Colonic mucosa (tissue), 4 donors: Measurements from ENCODE around the gene S100A7A. TPM values are rescaled to one million over a fixed set of nuclear protein-coding genes. Genes with fewer than 3 reads are reported as not detected.

Experiments
- DNase-seq: peaks from one replicate; pipeline ENCODE4 v3.0.0-alpha.2; 2020
- H3K27ac ChIP-seq: fragments of 200-600 bp; one replicate; pipeline ENCODE4 v1.8.0; 2021
- H3K27me3 ChIP-seq: fragments of 200-600 bp; one replicate; pipeline ENCODE4 v1.8.0; 2021
- H3K36me3 ChIP-seq: fragments of 200-600 bp; one replicate; pipeline ENCODE4 v1.8.0; 2021
- H3K4me1 ChIP-seq: fragments of 200-600 bp; one replicate; pipeline ENCODE4 v1.8.0; 2021; ENCODE audit warnings: mild to moderate bottlenecking
- H3K4me3 ChIP-seq: fragments of 200-600 bp; one replicate; pipeline ENCODE4 v1.8.0; 2021
- H3K9ac ChIP-seq, 2 donors: one replicate each; pipeline ENCODE4 v1.7.0; 2013; ENCODE audit warnings: control low read depth in 2 of 2, low read depth in 2 of 2, low read length in 2 of 2
- H3K9me3 ChIP-seq: fragments of 200-600 bp; one replicate; pipeline ENCODE4 v1.8.0; 2021
- intact Hi-C: fragments of 100-400 bp; cut with DNase I; formaldehyde crosslinking; loops from one replicate; pipeline ENCODE4 v1.14.1; 2022
- total RNA-seq, 2 donors: library from RNA; stranded (reverse); fragmentation: NEBNext Ultra II Directional in 1 of 2; extraction: Animal tissue kit (Norgen Biotek cat#: 25700) in 1 of 2; gene quantifications; one replicate each; pipeline ENCODE4 v1.2.1, GENCODE V29; 2021
- TF ChIP-seq, protein P1 (sequence below): fragments of 200-600 bp; IDR thresholded peaks from one replicate; pipeline ENCODE4 v1.8.0; 2022; ENCODE audit warnings: antibody characterized with exemption, mild to moderate bottlenecking
- donor health status: healthy.
- donor health status: DM: no; HTN: no; CAD: no.
- donor health status: DM: no; HTN: no; CAD: no.

S100A7A gene
- total RNA-seq, 2 donors from 2014 or later, result not detected

DNA sequence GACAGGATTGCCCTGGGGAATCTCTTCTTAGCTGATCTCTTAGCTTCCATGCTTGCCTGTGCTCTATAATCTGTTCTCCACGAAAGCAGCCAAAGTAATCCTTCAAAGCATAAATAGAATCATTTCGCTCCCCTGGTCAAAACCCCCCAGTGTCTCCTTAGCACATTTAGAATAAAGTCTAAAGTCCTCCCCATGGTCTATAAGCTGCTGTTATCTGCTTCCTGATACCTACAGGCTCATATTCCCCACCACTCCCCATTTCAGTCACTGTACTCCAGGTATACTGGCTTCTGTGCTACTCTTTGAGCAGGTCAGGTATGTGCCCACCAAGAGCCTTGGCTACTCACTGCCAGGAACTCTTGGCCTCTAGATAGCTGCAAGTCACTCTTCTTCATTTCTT, 43.7 kb upstream of the S100A7A start:
- Histone ChIP-seq H3K4me3 (no peak overlapping the region), H3K27ac (no peak overlapping the region), H3K9ac (no peak overlapping the region), H3K9me3 (no peaks in the 10 kb centered on the region), H3K4me1 (no peaks in the 10 kb centered on the region), H3K27me3 (no peaks in the 10 kb centered on the region), H3K36me3 (no peaks in the 10 kb centered on the region)
- DNase-seq, result no peak
- TF ChIP-seq, protein P1, sequence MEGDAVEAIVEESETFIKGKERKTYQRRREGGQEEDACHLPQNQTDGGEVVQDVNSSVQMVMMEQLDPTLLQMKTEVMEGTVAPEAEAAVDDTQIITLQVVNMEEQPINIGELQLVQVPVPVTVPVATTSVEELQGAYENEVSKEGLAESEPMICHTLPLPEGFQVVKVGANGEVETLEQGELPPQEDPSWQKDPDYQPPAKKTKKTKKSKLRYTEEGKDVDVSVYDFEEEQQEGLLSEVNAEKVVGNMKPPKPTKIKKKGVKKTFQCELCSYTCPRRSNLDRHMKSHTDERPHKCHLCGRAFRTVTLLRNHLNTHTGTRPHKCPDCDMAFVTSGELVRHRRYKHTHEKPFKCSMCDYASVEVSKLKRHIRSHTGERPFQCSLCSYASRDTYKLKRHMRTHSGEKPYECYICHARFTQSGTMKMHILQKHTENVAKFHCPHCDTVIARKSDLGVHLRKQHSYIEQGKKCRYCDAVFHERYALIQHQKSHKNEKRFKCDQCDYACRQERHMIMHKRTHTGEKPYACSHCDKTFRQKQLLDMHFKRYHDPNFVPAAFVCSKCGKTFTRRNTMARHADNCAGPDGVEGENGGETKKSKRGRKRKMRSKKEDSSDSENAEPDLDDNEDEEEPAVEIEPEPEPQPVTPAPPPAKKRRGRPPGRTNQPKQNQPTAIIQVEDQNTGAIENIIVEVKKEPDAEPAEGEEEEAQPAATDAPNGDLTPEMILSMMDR, result no peak
- intact Hi-C loops, result no loop called here

- H3K9me3 ChIP-seq, result no peaks in the 10 kb centered on the region
- no peak overlapping the region for H3K4me3 ChIP-seq
- TF ChIP-seq, protein P1, result no peak
- H3K27me3 ChIP-seq, result no peaks in the 10 kb centered on the region
- H3K4me1 ChIP-seq, result no peaks in the 10 kb centered on the region
- H3K27ac ChIP-seq, result no peak overlapping the region
- no peak for DNase-seq
- intact Hi-C loops, result no loop called here
- no peak overlapping the region for H3K9ac ChIP-seq
- H3K36me3 ChIP-seq, result no peaks in the 10 kb centered on the region
Measured at GRCh38 chr1:153374071-153374470, 42.2 kb upstream of the S100A7A start.

GRCh38 chr1:153375511-153375910, 40.8 kb upstream of the S100A7A start, which contains the start of gene S100A12:
Gene S100A12 (minus strand): TSS chr1:153375621. CDS start chr1:153374592, 1,029 bp downstream.
- no peak for DNase-seq
- H3K4me1 ChIP-seq, result no peaks in the 10 kb centered on the region

DNA sequence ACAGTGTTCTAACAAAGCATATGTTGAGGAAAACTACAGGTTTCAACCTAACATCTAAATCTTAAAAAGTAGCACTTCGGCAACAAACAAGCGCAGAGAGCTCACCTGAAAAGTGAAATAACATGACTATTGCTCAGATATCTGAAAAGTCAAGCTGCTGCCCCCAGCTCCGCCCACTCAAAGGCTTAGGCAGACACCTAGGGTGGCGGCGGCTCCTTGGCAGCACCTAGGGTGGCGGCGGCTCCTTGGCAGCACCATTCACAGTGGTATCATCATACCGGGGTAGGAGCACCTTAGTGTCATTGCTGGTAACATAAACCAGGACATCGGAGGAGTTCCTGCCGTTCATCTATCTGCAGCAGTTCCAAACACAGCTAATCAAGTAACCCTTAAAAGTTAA, 36.7 kb upstream of the S100A7A start:
- Histone ChIP-seq H3K4me1 (no peaks in the 10 kb centered on the region), H3K4me3 (no peak overlapping the region), H3K27me3 (no peaks in the 10 kb centered on the region), H3K27ac (no peak overlapping the region), H3K9me3 (no peaks in the 10 kb centered on the region), H3K36me3 (no peaks in the 10 kb centered on the region), H3K9ac (no peak overlapping the region)
- DNase-seq, result no peak
- TF ChIP-seq, protein P1, result no peak
- intact Hi-C loops, result no loop called here

More at GRCh38 chr1:153375511-153375910, 40.8 kb upstream of the S100A7A start, which contains the start of gene S100A12:
- TF ChIP-seq, protein P1, result no peak
- H3K4me3 ChIP-seq, result no peak within 1 kb of the TSS
- H3K27me3 ChIP-seq, result no peaks in the 10 kb centered on the region
- no peaks in the 10 kb centered on the region for H3K36me3 ChIP-seq
- no peak within 1 kb of the TSS for H3K9ac ChIP-seq
- H3K9me3 ChIP-seq, result no peaks in the 10 kb centered on the region
- intact Hi-C loops, result no loop called here
- H3K27ac ChIP-seq, result no peak within 1 kb of the TSS

GRCh38 chr1:153380711-153381110, 35.6 kb upstream of the S100A7A start:
- Histone ChIP-seq H3K4me3 (no peak overlapping the region), H3K36me3 (no peaks in the 10 kb centered on the region), H3K9ac (no peak overlapping the region), H3K27ac (no peak overlapping the region), H3K9me3 (no peaks in the 10 kb centered on the region), H3K27me3 (no peaks in the 10 kb centered on the region), H3K4me1 (no peaks in the 10 kb centered on the region)
- no peak for DNase-seq
- intact Hi-C loops, result no loop called here
- TF ChIP-seq, protein P1, result no peak
